B cell (primary cell): ENCODE measurements around the gene GATA3. TPM values are rescaled to one million over a fixed set of nuclear protein-coding genes. Genes with fewer than 3 reads are reported as not detected.

Experiments used
- ATAC-seq: fragments of 200-7000 bp; cut with Tn5 transposase; one replicate; pipeline ENCODE4 v1.10.0; 2021; ENCODE audit warnings: low read depth, mild to moderate bottlenecking, moderate number of reproducible peaks, moderate library complexity
- CTCF ChIA-PET: fragments of 350-600 bp; sonication (Branson Sonifier 250); formaldehyde crosslinking; loops from one replicate; lab custom pipeline; 2021; ENCODE audit warnings: antibody characterized with exemption, inconsistent platforms; lab: Charles Lee
- POLR2A ChIA-PET: fragments of 350-600 bp; sonication (Branson Sonifier 250); formaldehyde crosslinking; loops from one replicate; lab custom pipeline; 2021; ENCODE audit warnings: antibody characterized with exemption; lab: Charles Lee
- DNase-seq: peaks from one replicate; pipeline ENCODE4 v3.0.0; 2013
- H2AFZ ChIP-seq: 2 replicates; pipeline ENCODE4 v1.6.1; 2012; ENCODE audit warnings: mild to moderate bottlenecking, low read depth, low read length; ENCODE audit not compliant: insufficient read depth, poor library complexity, severe bottlenecking
- H3K27ac ChIP-seq, 2 donors: 1 replicate in 1 of 2; 2 replicates in 1 of 2; pipeline ENCODE4 v1.5.1; 2012 to 2013; ENCODE audit warnings: low read length in 2 of 2, mild to moderate bottlenecking in 2 of 2, moderate library complexity in 1 of 2
- H3K27me3 ChIP-seq, 4 experiments: fragments of 200-600 bp in 1 of 4; sonication (generic) in 1 of 4; replicated peaks in 1 of 4; 1 replicate in 2 of 4; 2 replicates in 2 of 4; pipeline versions ENCODE4 v1.6.1 to v1.7.0; 2013 to 2016; ENCODE audit warnings: low read length in 3 of 4, mild to moderate bottlenecking in 2 of 4, mixed read lengths in 1 of 4, moderate library complexity in 1 of 4; ENCODE audit not compliant: insufficient read depth in 4 of 4, control insufficient read depth in 3 of 4; ENCODE audit errors: control extremely low read depth in 1 of 4
- H3K36me3 ChIP-seq, 2 experiments: replicated peaks in 1 of 2; 1 replicate in 1 of 2; 2 replicates in 1 of 2; pipeline versions ENCODE4 v1.6.1 to v1.7.1; 2013; ENCODE audit warnings: low read length in 1 of 2; ENCODE audit not compliant: insufficient read depth in 2 of 2, control insufficient read depth in 1 of 2; ENCODE audit errors: control extremely low read depth in 1 of 2, extremely low read depth in 1 of 2
- H3K4me1 ChIP-seq, 2 donors: fragments of 200-600 bp in 1 of 2; sonication (generic) in 1 of 2; 1 replicate in 1 of 2; 2 replicates in 1 of 2; pipeline versions ENCODE4 v1.5.1 to v1.6.1; 2013 to 2017; ENCODE audit warnings: low read length in 2 of 2; ENCODE audit not compliant: control insufficient read depth in 2 of 2, insufficient read depth in 2 of 2
- H3K4me2 ChIP-seq: replicated peaks from 2 replicates; pipeline ENCODE3; 2012; ENCODE audit warnings: mild to moderate bottlenecking, low read depth, low read length; ENCODE audit not compliant: poor library complexity, severe bottlenecking
- H3K4me3 ChIP-seq, 5 experiments: fragments of 200-600 bp in 1 of 5; sonication (generic) in 1 of 5; 1 replicate in 3 of 5; 2 replicates in 2 of 5; pipeline versions ENCODE4 v1.5.1 to v1.7.0; 2011 to 2016; ENCODE audit warnings: low read length in 4 of 5, mild to moderate bottlenecking in 4 of 5, low read depth in 2 of 5, control low read depth in 1 of 5, moderate library complexity in 1 of 5; ENCODE audit not compliant: insufficient read depth in 1 of 5; ENCODE audit errors: control extremely low read depth in 1 of 5, extremely low read depth in 1 of 5
- H3K79me2 ChIP-seq: fragments of 200-600 bp; sonication (generic); one replicate; pipeline ENCODE4 v1.6.0; 2016; ENCODE audit warnings: low read length; ENCODE audit not compliant: control insufficient read depth, insufficient read depth
- H3K9ac ChIP-seq: fragments of 200-600 bp; sonication (generic); 2 replicates; pipeline ENCODE4 v1.6.1; 2017; ENCODE audit warnings: mild to moderate bottlenecking, low read length, moderate library complexity
- H3K9me3 ChIP-seq, 3 donors: one replicate each; pipeline versions ENCODE4 v1.6.1 to v1.7.1; 2013; ENCODE audit warnings: low read length in 2 of 3; ENCODE audit not compliant: control insufficient read depth in 2 of 3, insufficient read depth in 1 of 3; ENCODE audit errors: control extremely low read depth in 1 of 3
- H4K20me1 ChIP-seq: 2 replicates; pipeline ENCODE4 v1.6.0; 2012; ENCODE audit warnings: mild to moderate bottlenecking, low read length; ENCODE audit not compliant: insufficient read depth, control insufficient read depth, poor library complexity, severe bottlenecking
- H3K27ac Mint-ChIP-seq: one replicate; pipeline ENCODE4 v1.8.0; 2021; ENCODE audit warnings: mixed read lengths
- H3K27me3 Mint-ChIP-seq: one replicate; pipeline ENCODE4 v1.8.0; 2021; ENCODE audit warnings: mixed read lengths
- H3K4me1 Mint-ChIP-seq: one replicate; pipeline ENCODE4 v1.8.0; 2021; ENCODE audit warnings: mixed read lengths
- H3K4me3 Mint-ChIP-seq: one replicate; pipeline ENCODE4 v1.8.0; 2021; ENCODE audit warnings: mixed read lengths
- H3K9me3 Mint-ChIP-seq: one replicate; pipeline ENCODE4 v1.8.0; 2022; ENCODE audit warnings: mixed read lengths; ENCODE audit not compliant: insufficient read depth
- CTCF ChIP-seq: fragments of 200-600 bp; IDR thresholded peaks from one replicate; pipeline ENCODE4 v1.8.0; 2022; ENCODE audit warnings: antibody characterized with exemption, mild to moderate bottlenecking
- EZH2 ChIP-seq: IDR thresholded peaks from 2 replicates; pipeline ENCODE4 v1.6.1; 2012; ENCODE audit warnings: borderline replicate concordance, low read depth, mild to moderate bottlenecking, moderate library complexity, low read length; ENCODE audit not compliant: insufficient read depth, poor library complexity, severe bottlenecking
- WGBS: methylation state at CpG from one replicate; pipeline ENCODE4 v1.1.5; 2013; ENCODE audit warnings: missing lambda C conversion rate; ENCODE audit not compliant: insufficient coverage; 5-methylcytosine and 5-hydroxymethylcytosine counted together
- intact Hi-C: fragments of 100-400 bp; cut with micrococcal nuclease; formaldehyde crosslinking; loops from one replicate; pipeline ENCODE4 v1.10.0; 2022
- polyA plus RNA-seq: library from polyadenylated mRNA; depleted of rRNA; stranded (reverse); fragments of >200 nt; gene quantifications from 2 replicates; pipeline ENCODE4 v1.2.3, GENCODE V29; 2012
- total RNA-seq, 2 donors: library from RNA; stranded (reverse); fragments of 120-200 nt in 1 of 2; gene quantifications; 1 replicate in 1 of 2; 2 replicates in 1 of 2; pipeline versions ENCODE4 v1.2.3 to v1.2.4, GENCODE V29; 2013 to 2022

The GATA3 gene
- total and polyA plus RNA-seq, 2 donors (not counting 1 experiment from before 2014, with no cell fraction given), result 0.60 to 0.94 TPM

DNA sequence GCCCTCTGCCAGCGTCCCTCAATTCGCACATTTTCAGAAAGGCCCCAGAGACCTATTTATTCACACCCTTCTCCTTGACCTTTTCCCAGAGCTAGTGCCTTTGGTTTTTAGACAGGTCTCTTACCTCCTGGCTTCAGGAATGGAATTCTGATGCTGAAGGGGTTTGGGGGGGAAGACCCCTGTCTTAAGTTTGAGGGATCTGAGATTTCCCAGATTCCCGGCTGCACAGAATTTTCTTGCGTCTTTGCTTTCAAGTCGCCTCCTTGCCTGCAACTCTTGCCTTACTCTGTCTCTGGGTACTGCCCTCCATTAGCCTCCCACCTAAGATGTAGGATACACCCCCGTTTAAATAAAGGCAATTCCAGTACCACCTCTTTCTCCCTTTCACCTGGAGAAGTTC is 1.9 kb downstream of the GATA3 start:
- ChIA-PET POLR2A (no interaction called here), CTCF (no interaction called here)
- no peak for ATAC-seq
- Histone ChIP-seq H3K9me3 (peaks cover 0 to 42% (median 0%) of the 10 kb centered on the region in 3 donors), H3K36me3 (no peaks in the 10 kb centered on the region), H3K9ac (peak overlapping the region; percentile 56), H3K4me2 (peak overlapping the region; percentile 69), H4K20me1 (no peaks in the 10 kb centered on the region), H3K4me3 (peak overlapping the region in 3 of 5 experiments; percentile 8 to 52 (median 50)), H3K4me1 (peaks cover 70 to 78% of the 10 kb centered on the region in 2 donors), H3K79me2 (no peaks in the 10 kb centered on the region), H3K27ac (no peak overlapping the region), H3K27me3 (peaks cover 0 to 71% (median 51%) of the 10 kb centered on the region in 4 experiments), H2AFZ (peak overlapping the region; percentile 16)
- Mint-ChIP-seq H3K4me1 (peaks cover 51% of the 10 kb centered on the region), H3K27ac (peak overlapping the region; percentile 72), H3K9me3 (no peaks in the 10 kb centered on the region), H3K4me3 (peak overlapping the region; percentile 79), H3K27me3 (peaks cover 55% of the 10 kb centered on the region)
- intact Hi-C loops, result loop anchor here (10.0 kb wide), 1 partner anchor 582 kb away; no protein-coding TSS in a partner anchor
- TF ChIP-seq EZH2 (no peak), CTCF (no peak)
- WGBS, result no CpG with 5 or more reads among the region's 6 CpGs
- peak; percentile 25 for DNase-seq

GRCh38 chr10:8056871-8057331 is 2.4 kb downstream of the GATA3 start:
- Mint-ChIP-seq H3K9me3 (no peaks in the 10 kb centered on the region), H3K27ac (peak overlapping the region; percentile 72), H3K4me1 (peaks cover 50% of the 10 kb centered on the region), H3K27me3 (peaks cover 55% of the 10 kb centered on the region), H3K4me3 (peak overlapping the region; percentile 79)
- peak overlapping the region in 2 of 5 experiments; percentile 8 to 22 for H3K4me3 ChIP-seq
- no peaks in the 10 kb centered on the region for H3K79me2 ChIP-seq
- WGBS, result 29% methylated on average over 6 of the region's 13 CpGs
- peak; percentile 34 for DNase-seq
- ChIA-PET CTCF (no interaction called here), POLR2A (no interaction called here)
- H3K4me1 ChIP-seq, result peaks cover 66 to 77% of the 10 kb centered on the region in 2 donors
- peak overlapping the region; percentile 16 for H2AFZ ChIP-seq
- peaks cover 0 to 67% (median 48%) of the 10 kb centered on the region in 4 experiments for H3K27me3 ChIP-seq
- H4K20me1 ChIP-seq, result no peaks in the 10 kb centered on the region
- H3K9me3 ChIP-seq, result peaks cover 0 to 38% (median 0%) of the 10 kb centered on the region in 3 donors
- H3K36me3 ChIP-seq, result no peaks in the 10 kb centered on the region
- intact Hi-C loops, result loop anchor here (10.0 kb wide), 1 partner anchor 582 kb away; no protein-coding TSS in a partner anchor
- peak overlapping the region; percentile 13 for H3K9ac ChIP-seq
- TF ChIP-seq CTCF, result no peak
- TF ChIP-seq EZH2, result no peak
- H3K27ac ChIP-seq, result no peak overlapping the region
- H3K4me2 ChIP-seq, result peak overlapping the region; percentile 69
- no peak for ATAC-seq
